Neuronal stem cell (in vitro differentiated cells): Measurements from ENCODE around the gene PRR12.
"Not testable (repeated sequence)": the region's sequence is repeated elsewhere in the genome, so short reads cannot be mapped to it uniquely, and the experiment has no call there.

Experiments
- DNase-seq: peaks from one replicate; pipeline ENCODE4 v3.0.0-alpha.2; 2013; ENCODE audit warnings: low spot score
- H2AFZ ChIP-seq: one replicate; pipeline ENCODE4 v1.6.1; 2013; ENCODE audit warnings: mild to moderate bottlenecking, low read length, inconsistent platforms
- H2AK5ac ChIP-seq: 2 replicates; pipeline ENCODE4 v1.6.1; 2013; ENCODE audit warnings: low read depth, mild to moderate bottlenecking, inconsistent platforms, low read length, moderate library complexity, mixed read lengths
- H2BK120ac ChIP-seq: 2 replicates; pipeline ENCODE4 v1.6.1; 2013; ENCODE audit warnings: low read depth, mild to moderate bottlenecking, inconsistent platforms, low read length, moderate library complexity, mixed read lengths
- H2BK12ac ChIP-seq: one replicate; pipeline ENCODE4 v1.6.1; 2013; ENCODE audit warnings: low read length, inconsistent platforms
- H2BK15ac ChIP-seq: 2 replicates; pipeline ENCODE4 v1.6.1; 2013; ENCODE audit warnings: mild to moderate bottlenecking, low read length, inconsistent platforms, mixed read lengths
- H2BK5ac ChIP-seq: one replicate; pipeline ENCODE4 v1.6.1; 2013; ENCODE audit warnings: inconsistent platforms, mild to moderate bottlenecking, low read length, moderate library complexity
- H3K14ac ChIP-seq: one replicate; pipeline ENCODE4 v1.6.1; 2013; ENCODE audit warnings: low read length, inconsistent platforms
- H3K18ac ChIP-seq: 2 replicates; pipeline ENCODE4 v1.6.1; 2013; ENCODE audit warnings: low read length, inconsistent platforms
- H3K23ac ChIP-seq: 2 replicates; pipeline ENCODE4 v1.6.1; 2013; ENCODE audit warnings: low read depth, mild to moderate bottlenecking, mixed read lengths, low read length, inconsistent platforms; ENCODE audit not compliant: poor library complexity
- H3K27ac ChIP-seq: replicated peaks from 3 replicates; pipeline ENCODE4 v1.5.1; 2013; ENCODE audit warnings: low read length, inconsistent platforms
- H3K27me3 ChIP-seq, 3 experiments: 2 replicates each; pipeline ENCODE4 v1.6.1; 2013; ENCODE audit warnings: low read length in 3 of 3, mild to moderate bottlenecking in 2 of 3, inconsistent platforms in 1 of 3, low read depth in 1 of 3, mixed read lengths in 1 of 3, moderate library complexity in 1 of 3; ENCODE audit not compliant: control insufficient read depth in 3 of 3, insufficient read depth in 3 of 3
- H3K36me3 ChIP-seq, 2 donors: replicated peaks in 1 of 2; 2 replicates each; pipeline ENCODE4 v1.6.1; 2013; ENCODE audit warnings: low read length in 2 of 2; ENCODE audit not compliant: control insufficient read depth in 2 of 2, insufficient read depth in 2 of 2
- H3K4ac ChIP-seq: 2 replicates; pipeline ENCODE4 v1.6.1; 2013; ENCODE audit warnings: inconsistent platforms, mild to moderate bottlenecking, low read length, moderate library complexity
- H3K4me1 ChIP-seq, 2 donors: 1 replicate in 1 of 2; 2 replicates in 1 of 2; pipeline ENCODE4 v1.6.1; 2013; ENCODE audit warnings: low read length in 2 of 2, low read depth in 1 of 2; ENCODE audit not compliant: control insufficient read depth in 2 of 2, insufficient read depth in 1 of 2
- H3K4me2 ChIP-seq: one replicate; pipeline ENCODE4 v1.6.1; 2013; ENCODE audit warnings: mild to moderate bottlenecking, low read length, inconsistent platforms; ENCODE audit not compliant: insufficient read depth, poor library complexity, severe bottlenecking
- H3K4me3 ChIP-seq, 2 donors: 2 replicates each; pipeline ENCODE4 v1.5.1; 2013; ENCODE audit warnings: low read length in 2 of 2, mild to moderate bottlenecking in 2 of 2, inconsistent platforms in 1 of 2, moderate library complexity in 1 of 2
- H3K79me1 ChIP-seq: one replicate; pipeline ENCODE4 v1.6.1; 2013; ENCODE audit warnings: low read depth, mild to moderate bottlenecking, inconsistent platforms, low read length, moderate library complexity
- H3K9ac ChIP-seq: one replicate; pipeline ENCODE4 v1.6.1; 2013; ENCODE audit warnings: mild to moderate bottlenecking, low read depth, low read length, inconsistent platforms; ENCODE audit not compliant: poor library complexity
- H3K9me3 ChIP-seq, 2 donors: replicated peaks in 1 of 2; 2 replicates each; pipeline versions ENCODE3 to v1.6.1; 2013; ENCODE audit warnings: low read length in 2 of 2, mild to moderate bottlenecking in 2 of 2, inconsistent platforms in 1 of 2, low read depth in 1 of 2, mixed read lengths in 1 of 2, moderate library complexity in 1 of 2; ENCODE audit not compliant: control insufficient read depth in 2 of 2, insufficient read depth in 1 of 2
- H4K8ac ChIP-seq: one replicate; pipeline ENCODE4 v1.6.1; 2013; ENCODE audit warnings: low read depth, mild to moderate bottlenecking, inconsistent platforms, low read length, moderate library complexity
- H4K91ac ChIP-seq: one replicate; pipeline ENCODE4 v1.6.1; 2013; ENCODE audit warnings: low read length, low read depth, mild to moderate bottlenecking, inconsistent platforms; ENCODE audit not compliant: poor library complexity
- WGBS, 2 donors: extraction: QIAGEN DNeasy Blood & Tissue Kit; methylation state at CpG; one replicate each; pipeline ENCODE4 v1.1.7; 2013; ENCODE audit warnings: missing lambda C conversion rate in 2 of 2, mixed read lengths in 1 of 2; ENCODE audit not compliant: insufficient read length in 2 of 2, insufficient replicate concordance in 1 of 2; ENCODE audit errors: extremely low coverage in 2 of 2; 5-methylcytosine and 5-hydroxymethylcytosine counted together

Gene PRR12

GRCh38 chr19:49632576-49632975 is 41.6 kb downstream of the PRR12 start:
- Histone ChIP-seq H3K4me2 (no peak overlapping the region), H2BK12ac (no peak overlapping the region), H2BK15ac (no peak overlapping the region), H2AFZ (no peak overlapping the region), H2BK120ac (no peak overlapping the region), H3K9ac (no peak overlapping the region), H4K91ac (no peak overlapping the region), H3K27me3 (no peaks in the 10 kb centered on the region), H3K14ac (no peak overlapping the region), H3K79me1 (no peaks in the 10 kb centered on the region), H3K4me3 (no peak overlapping the region), H3K4ac (no peak overlapping the region), H2AK5ac (no peak overlapping the region), H4K8ac (no peak overlapping the region), H3K9me3 (no peaks in the 10 kb centered on the region), H3K23ac (no peak overlapping the region), H3K27ac (no peak overlapping the region), H3K4me1 (peaks cover 13% of the 10 kb centered on the region in 2 donors), H3K36me3 (peaks cover 4 to 27% of the 10 kb centered on the region in 2 donors), H2BK5ac (no peak overlapping the region), H3K18ac (no peak overlapping the region)
- DNase-seq, result no peak
- no CpG with 5 or more reads among the region's 5 CpGs for WGBS, 2 donors

- H3K36me3 ChIP-seq, result peaks cover 4 to 23% of the 10 kb centered on the region in 2 donors
- H3K4me2 ChIP-seq, H4K91ac ChIP-seq, H2AK5ac ChIP-seq, H3K23ac ChIP-seq, H3K9me3 ChIP-seq, H3K9ac ChIP-seq, H2BK5ac ChIP-seq, H3K27me3 ChIP-seq, H3K27ac ChIP-seq, DNase-seq, H2BK120ac ChIP-seq, H3K4ac ChIP-seq, H3K18ac ChIP-seq, H3K14ac ChIP-seq, H4K8ac ChIP-seq, H2BK12ac ChIP-seq, H2BK15ac ChIP-seq, H3K79me1 ChIP-seq, H2AFZ ChIP-seq: not testable (repeated sequence)
- no CpG with 5 or more reads among the region's 9 CpGs for WGBS, 2 donors
- H3K4me1 ChIP-seq, result peaks cover 19% of the 10 kb centered on the region in 2 donors
- H3K4me3 ChIP-seq, result peak overlapping the region in 1 of 2 donors; percentile 5
Observed at GRCh38 chr19:49633273-49633672, 42.3 kb downstream of the PRR12 start.

- Histone ChIP-seq H2AK5ac (peak overlapping the region; percentile 90), H4K91ac (no peak overlapping the region), H3K9ac (no peak overlapping the region), H3K4me2 (no peak overlapping the region), H3K4me1 (peaks cover 23 to 29% of the 10 kb centered on the region in 2 donors), H4K8ac (no peak overlapping the region), H3K4me3 (no peak overlapping the region), H3K27me3 (no peaks in the 10 kb centered on the region), H3K14ac (no peak overlapping the region), H2BK120ac (no peak overlapping the region), H3K18ac (peak overlapping the region; percentile 96), H3K27ac (peak overlapping the region; percentile 32), H3K36me3 (peaks cover 0 to 5% of the 10 kb centered on the region in 2 donors), H3K9me3 (no peaks in the 10 kb centered on the region), H2BK5ac (peak overlapping the region; percentile 93), H3K79me1 (no peaks in the 10 kb centered on the region), H2BK15ac (no peak overlapping the region), H2AFZ (peak overlapping the region; percentile 5), H3K4ac (no peak overlapping the region), H3K23ac (no peak overlapping the region), H2BK12ac (peak overlapping the region; percentile 90)
- WGBS, 2 donors, result no CpG with 5 or more reads among the region's 24 CpGs
- DNase-seq, result no peak
Observed at GRCh38 chr19:49635530-49636232, 44.7 kb downstream of the PRR12 start.

GRCh38 chr19:49636233-49636932 is 45.4 kb downstream of the PRR12 start:
- peak overlapping the region; percentile 35 for H3K27ac ChIP-seq
- H3K4me1 ChIP-seq, result peaks cover 23 to 35% of the 10 kb centered on the region in 2 donors
- H3K4ac ChIP-seq, result peak overlapping the region; percentile 44
- H3K9ac ChIP-seq, result no peak overlapping the region
- H3K18ac ChIP-seq, result peak overlapping the region; percentile 96
- WGBS, 2 donors, result no CpG with 5 or more reads among the region's 30 CpGs
- no peaks in the 10 kb centered on the region for H3K27me3 ChIP-seq
- H3K4me2 ChIP-seq, result peak overlapping the region; percentile 4
- H4K8ac ChIP-seq, result peak overlapping the region; percentile 78
- peak overlapping the region; percentile 79 for H4K91ac ChIP-seq
- H2AFZ ChIP-seq, result peak overlapping the region; percentile 5
- peak overlapping the region; percentile 90 for H2BK12ac ChIP-seq
- no peaks in the 10 kb centered on the region for H3K36me3 ChIP-seq
- no peaks in the 10 kb centered on the region for H3K79me1 ChIP-seq
- peak overlapping the region; percentile 90 for H2AK5ac ChIP-seq
- no peaks in the 10 kb centered on the region for H3K9me3 ChIP-seq
- no peak overlapping the region for H2BK120ac ChIP-seq
- H3K14ac ChIP-seq, result peak overlapping the region; percentile 97
- H2BK15ac ChIP-seq, result peak overlapping the region; percentile 89
- H3K23ac ChIP-seq, result peak overlapping the region; percentile 10
- H3K4me3 ChIP-seq, result no peak overlapping the region
- DNase-seq, result no peak
- H2BK5ac ChIP-seq, result peak overlapping the region; percentile 93
